PC-9 (cell line): ENCODE results near the gene TMEM116. TPM values are rescaled to one million over a fixed set of nuclear protein-coding genes. Genes with fewer than 3 reads are reported as not detected.

Experiments
- BruUV-seq: library from RNA; stranded (reverse); fragments of 400-500 nt; replicated peaks from 2 replicates; lab custom pipeline; 2021; lab: Mats Ljungman, UMichigan
- CTCF ChIA-PET: fragments of 300-600 bp; sonication (Branson Sonifier 250); formaldehyde crosslinking; loops from one replicate; lab custom pipeline; 2022; ENCODE audit warnings: antibody characterized with exemption; lab: Charles Lee
- POLR2A ChIA-PET: fragments of 300-600 bp; sonication (Branson Sonifier 250); formaldehyde crosslinking; loops from one replicate; lab custom pipeline; 2022; ENCODE audit warnings: antibody characterized with exemption; ENCODE audit not compliant: unreplicated experiment; lab: Charles Lee
- DNase-seq, 2 experiments: peaks; one replicate each; pipeline versions ENCODE4 v3.0.0 to v3.0.0-alpha.2; 2015 to 2022; ENCODE audit warnings: mixed read lengths in 1 of 2
- H2AFZ ChIP-seq: fragments of 200-600 bp; sonication (generic); 2 replicates; pipeline ENCODE4 v1.8.1; 2017; ENCODE audit warnings: antibody characterized with exemption
- H3F3A ChIP-seq: fragments of 200-600 bp; sonication (generic); 2 replicates; pipeline ENCODE4 v1.8.1; 2017; ENCODE audit warnings: antibody characterized with exemption, mild to moderate bottlenecking, low read depth; ENCODE audit not compliant: insufficient read depth
- H3K27ac ChIP-seq: fragments of 200-600 bp; sonication (generic); 2 replicates; pipeline ENCODE4 v1.6.1; 2016; ENCODE audit warnings: mixed run types
- H3K27me3 ChIP-seq: fragments of 200-600 bp; sonication (generic); 2 replicates; pipeline ENCODE4 v1.6.1; 2016; ENCODE audit warnings: low read depth, mixed run types; ENCODE audit not compliant: insufficient read depth
- H3K36me3 ChIP-seq: fragments of 200-600 bp; sonication (generic); 2 replicates; pipeline ENCODE4 v1.6.1; 2016; ENCODE audit warnings: low read depth, mixed run types
- H3K4me1 ChIP-seq: fragments of 200-600 bp; sonication (generic); replicated peaks from 2 replicates; pipeline ENCODE4 v1.6.1; 2016; ENCODE audit warnings: mixed run types; ENCODE audit not compliant: insufficient read depth
- H3K4me2 ChIP-seq: fragments of 200-600 bp; sonication (generic); 2 replicates; pipeline ENCODE4 v1.6.1; 2017; ENCODE audit warnings: mixed run types
- H3K4me3 ChIP-seq: fragments of 200-600 bp; sonication (generic); 2 replicates; pipeline ENCODE4 v1.6.1; 2016; ENCODE audit warnings: mixed run types
- H3K79me2 ChIP-seq: fragments of 200-600 bp; sonication (generic); 2 replicates; pipeline ENCODE4 v1.6.1; 2017; ENCODE audit warnings: low read depth, mixed run types
- H3K9me2 ChIP-seq: fragments of 200-600 bp; sonication (generic); 2 replicates; pipeline ENCODE4 v1.8.1; 2017; ENCODE audit warnings: mild to moderate bottlenecking; ENCODE audit not compliant: insufficient read depth
- H3K9me3 ChIP-seq: fragments of 200-600 bp; sonication (generic); 2 replicates; pipeline ENCODE4 v1.8.1; 2016; ENCODE audit warnings: low read depth; ENCODE audit not compliant: insufficient read depth
- H4K20me1 ChIP-seq: fragments of 200-600 bp; sonication (generic); 2 replicates; pipeline ENCODE4 v1.8.1; 2017; ENCODE audit not compliant: insufficient read depth
- EZH2 ChIP-seq: fragments of 200-600 bp; sonication (generic); IDR thresholded peaks from 2 replicates; pipeline ENCODE4 v1.8.0; 2017; ENCODE audit warnings: antibody characterized with exemption, low read depth
- intact Hi-C: fragments of 100-400 bp; cut with micrococcal nuclease; formaldehyde crosslinking; loops from one replicate; pipeline ENCODE4 v1.10.0; 2022; ENCODE audit not compliant: unreplicated experiment
- total RNA-seq: library from RNA; stranded (reverse); gene quantifications from 2 replicates; pipeline ENCODE4 v1.2.3, GENCODE V29; 2021
- TF ChIP-seq, protein P1 (sequence below): fragments of 200-600 bp; sonication (generic); conservative IDR thresholded peaks from 2 replicates; pipeline ENCODE4 v1.6.1; 2017; ENCODE audit warnings: mixed run types, antibody characterized with exemption, mild to moderate bottlenecking, moderate library complexity

The TMEM116 gene
- total RNA-seq, 1 experiment from 2014 or later = 21.9 TPM

DNA sequence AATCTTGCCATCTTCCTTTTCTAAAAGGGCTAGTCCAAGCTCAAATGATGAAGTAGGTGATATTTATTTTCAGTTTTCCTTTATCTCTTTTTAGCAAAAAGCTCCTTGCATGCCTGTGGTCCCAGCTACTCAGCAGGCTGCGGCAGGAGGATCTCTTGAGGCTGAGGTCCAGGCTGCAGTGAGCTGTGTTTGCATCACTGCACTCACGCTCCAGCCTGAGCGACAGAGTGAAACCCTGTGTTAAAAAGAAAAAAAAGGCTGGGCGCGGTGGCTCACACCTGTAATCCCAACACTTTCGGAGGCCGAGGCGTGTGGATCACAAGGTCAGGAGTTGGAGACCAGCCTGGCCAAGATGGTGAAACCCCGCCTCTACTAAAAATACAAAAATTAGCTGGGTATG lies 5.0 kb downstream of the TMEM116 start:
- Histone ChIP-seq H3K27me3 (no peaks in the 10 kb centered on the region), H3K9me2 (no peaks in the 10 kb centered on the region), H3K9me3 (no peaks in the 10 kb centered on the region), H3K4me2 (no peak overlapping the region), H3K36me3 (no peaks in the 10 kb centered on the region), H3K4me3 (no peak overlapping the region), H3K4me1 (peaks cover 29% of the 10 kb centered on the region), H2AFZ (no peak overlapping the region), H3K79me2 (peaks cover 25% of the 10 kb centered on the region), H3F3A (peaks cover 36% of the 10 kb centered on the region), H4K20me1 (no peaks in the 10 kb centered on the region), H3K27ac (no peak overlapping the region)
- POLR2A ChIA-PET = no interaction called here
- intact Hi-C loops = no loop called here
- TF ChIP-seq EZH2 = no peak
- TF ChIP-seq, protein P1, sequence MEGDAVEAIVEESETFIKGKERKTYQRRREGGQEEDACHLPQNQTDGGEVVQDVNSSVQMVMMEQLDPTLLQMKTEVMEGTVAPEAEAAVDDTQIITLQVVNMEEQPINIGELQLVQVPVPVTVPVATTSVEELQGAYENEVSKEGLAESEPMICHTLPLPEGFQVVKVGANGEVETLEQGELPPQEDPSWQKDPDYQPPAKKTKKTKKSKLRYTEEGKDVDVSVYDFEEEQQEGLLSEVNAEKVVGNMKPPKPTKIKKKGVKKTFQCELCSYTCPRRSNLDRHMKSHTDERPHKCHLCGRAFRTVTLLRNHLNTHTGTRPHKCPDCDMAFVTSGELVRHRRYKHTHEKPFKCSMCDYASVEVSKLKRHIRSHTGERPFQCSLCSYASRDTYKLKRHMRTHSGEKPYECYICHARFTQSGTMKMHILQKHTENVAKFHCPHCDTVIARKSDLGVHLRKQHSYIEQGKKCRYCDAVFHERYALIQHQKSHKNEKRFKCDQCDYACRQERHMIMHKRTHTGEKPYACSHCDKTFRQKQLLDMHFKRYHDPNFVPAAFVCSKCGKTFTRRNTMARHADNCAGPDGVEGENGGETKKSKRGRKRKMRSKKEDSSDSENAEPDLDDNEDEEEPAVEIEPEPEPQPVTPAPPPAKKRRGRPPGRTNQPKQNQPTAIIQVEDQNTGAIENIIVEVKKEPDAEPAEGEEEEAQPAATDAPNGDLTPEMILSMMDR = no peak
- no peak for DNase-seq
- CTCF ChIA-PET = no interaction called here
- BruUV-seq = no TSS peak

DNA sequence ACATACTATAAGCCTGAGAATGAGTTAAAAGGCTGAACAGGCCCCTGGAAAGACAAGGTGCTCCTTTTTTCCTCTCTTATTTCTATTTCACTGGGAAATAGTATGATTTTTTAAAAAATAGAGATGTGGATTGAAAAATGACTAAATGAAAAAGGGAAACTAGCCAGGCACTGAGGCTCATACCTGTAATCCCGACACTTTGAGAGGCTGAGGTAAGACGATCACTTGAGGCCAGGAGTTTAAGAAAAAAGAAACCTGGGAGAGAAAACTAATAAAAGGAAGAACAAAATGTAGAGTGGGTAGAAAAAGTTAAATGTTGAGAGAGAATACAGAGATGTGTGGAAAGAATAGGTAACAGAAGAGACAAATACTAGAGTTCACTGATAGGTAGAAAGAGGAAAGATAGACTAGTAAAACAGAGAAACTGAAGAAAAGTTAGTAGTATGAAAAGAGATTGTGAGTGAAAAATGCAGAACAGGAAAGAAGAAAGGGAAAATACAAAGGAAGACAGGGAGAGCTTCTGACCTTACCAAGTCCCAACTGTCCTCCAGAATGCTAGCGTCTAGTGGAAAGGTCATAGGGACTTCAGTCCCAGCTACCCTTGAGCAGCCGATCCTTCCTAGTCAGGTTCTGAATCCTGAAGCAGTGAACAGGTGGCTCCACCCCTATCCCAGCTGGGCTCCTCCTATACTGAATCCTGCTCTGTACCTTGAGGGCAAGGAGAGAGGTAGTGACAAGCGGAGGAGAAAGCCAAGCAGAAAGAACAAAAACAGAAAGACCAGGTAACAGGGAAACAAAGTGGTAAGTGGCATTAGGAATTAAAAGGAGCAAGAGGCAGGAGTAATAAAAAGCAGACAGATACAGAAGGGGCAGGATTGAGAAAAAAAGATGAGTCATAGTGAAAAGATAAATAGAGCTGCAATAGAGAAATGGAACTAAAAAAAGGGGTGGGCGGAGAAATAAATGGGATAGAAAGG lies 7.3 kb downstream of the TMEM116 start:
- ChIA-PET CTCF (interaction anchor here (0.6 kb wide), 1 partner anchor 141 kb away, joined by 3 read pairs; no protein-coding TSS in a partner anchor), POLR2A (interaction anchor here (0.6 kb wide), 1 partner anchor 285 kb away, joined by 4 read pairs; no protein-coding TSS in a partner anchor)
- peak overlapping the region; percentile 40 for H3K27ac ChIP-seq
- no TSS peak for BruUV-seq
- H3F3A ChIP-seq = peaks cover 17% of the 10 kb centered on the region; the same call in 1 of the 2 replicates
- intact Hi-C loops = no loop called here
- H4K20me1 ChIP-seq = no peaks in the 10 kb centered on the region
- TF ChIP-seq, protein P1 = no peak
- TF ChIP-seq EZH2 = no peak
- peak overlapping the region; percentile 56 for H3K4me2 ChIP-seq
- no peaks in the 10 kb centered on the region for H3K27me3 ChIP-seq
- H3K4me3 ChIP-seq = no peak overlapping the region; the same call in 1 of the 2 replicates
- no peaks in the 10 kb centered on the region for H3K36me3 ChIP-seq
- H2AFZ ChIP-seq = peak overlapping the region; percentile 66; the same call in 1 of the 2 replicates
- no peaks in the 10 kb centered on the region for H3K9me3 ChIP-seq
- peak in 1 of 2 experiments; percentile 39 for DNase-seq
- H3K9me2 ChIP-seq = no peaks in the 10 kb centered on the region
- peaks cover 14% of the 10 kb centered on the region for H3K4me1 ChIP-seq
- peaks cover 9% of the 10 kb centered on the region for H3K79me2 ChIP-seq

DNA sequence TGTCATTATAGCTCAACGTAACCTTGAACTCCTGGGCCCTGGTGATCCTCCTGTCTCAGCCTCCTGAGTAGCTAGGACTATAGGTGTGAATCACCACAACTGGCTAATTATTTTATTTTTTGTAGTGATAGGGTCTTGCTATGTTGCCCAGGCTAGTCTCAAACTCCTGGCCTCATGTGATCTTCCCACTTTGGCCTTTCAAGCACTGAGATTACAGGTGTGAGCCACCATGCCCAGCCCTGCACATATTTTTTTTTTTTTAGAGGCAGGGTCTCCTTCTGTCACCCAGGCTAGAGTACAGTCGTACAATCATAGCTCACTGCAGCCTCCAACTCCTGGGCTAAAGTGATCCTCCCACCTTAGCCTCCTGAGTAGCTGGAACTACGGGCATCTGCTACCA lies 8.9 kb downstream of the TMEM116 start:
- Histone ChIP-seq H3K4me2 (no peak overlapping the region), H3K27me3 (no peaks in the 10 kb centered on the region), H3K27ac (no peak overlapping the region), H3K4me1 (peaks cover 14% of the 10 kb centered on the region), H3K36me3 (no peaks in the 10 kb centered on the region), H4K20me1 (no peaks in the 10 kb centered on the region), H3K9me2 (no peaks in the 10 kb centered on the region), H3K79me2 (no peaks in the 10 kb centered on the region), H3F3A (peaks cover 17% of the 10 kb centered on the region; the same call in 1 of the 2 replicates), H3K4me3 (no peak overlapping the region), H3K9me3 (no peaks in the 10 kb centered on the region), H2AFZ (no peak overlapping the region)
- ChIA-PET POLR2A (interaction anchor here (0.6 kb wide), 1 partner anchor 1150 kb away, joined by 3 read pairs; no protein-coding TSS in a partner anchor), CTCF (no interaction called here)
- no TSS peak for BruUV-seq
- no peak for TF ChIP-seq EZH2
- TF ChIP-seq, protein P1 = no peak
- no peak for DNase-seq
- intact Hi-C loops = no loop called here
